ENCODE data around the gene CD2. TPM values are rescaled to one million over a fixed set of nuclear protein-coding genes. Genes with fewer than 3 reads are reported as not detected.

The CD2 gene
- total and polyA plus RNA-seq, 2 donors (not counting 3 experiments of a cell fraction or from before 2014, with no cell fraction given), result not detected

DNA sequence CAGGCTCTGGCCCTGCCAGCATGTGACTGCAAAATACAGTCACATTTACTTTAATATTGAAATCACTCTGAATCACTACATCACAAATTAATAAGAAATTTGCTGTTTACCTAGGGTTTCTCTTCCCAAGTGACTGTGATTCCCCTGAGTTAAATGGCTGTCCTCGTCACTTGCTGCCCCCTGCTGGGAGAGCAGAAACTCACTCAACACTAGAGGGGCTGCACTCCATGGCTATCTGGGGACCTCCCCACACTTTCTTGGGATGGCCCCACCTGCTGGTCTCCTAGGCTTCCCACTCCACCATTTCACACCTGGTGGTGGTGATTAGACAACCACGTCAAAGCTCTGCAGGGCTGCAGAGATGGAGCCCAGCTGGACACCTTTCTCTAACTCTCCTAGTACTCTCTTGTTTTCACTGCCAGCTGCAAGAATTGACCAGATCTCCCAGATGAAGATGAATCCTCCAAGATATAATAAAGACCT, 63.4 kb downstream of the CD2 start:
- no TSS peak for BruUV-seq (replicated peaks)
- Histone ChIP-seq H3K4me3 (replicated peaks in 1 of 3; ENCODE audit: insufficient read depth in 1 of 3, low read depth in 1 of 3, low read length in 3 of 3) (no peak overlapping the region), H3K79me2 (ENCODE audit: control insufficient read depth, insufficient read depth, low read length) (no peaks in the 10 kb centered on the region), H3K9me3 (replicated peaks; ENCODE audit: control insufficient read depth, insufficient read depth, low read length) (no peaks in the 10 kb centered on the region), H4K20me1 (replicated peaks; ENCODE audit: control insufficient read depth, extremely low read depth, insufficient read depth, low read length) (no peaks in the 10 kb centered on the region), H3K27ac (ENCODE audit: insufficient read depth, low read depth, low read length) (no peak overlapping the region), H3K36me3 (ENCODE audit: control insufficient read depth in 2 of 2, extremely low read depth in 1 of 2, insufficient read depth in 2 of 2, low read length in 2 of 2) (no peaks in the 10 kb centered on the region), H3K9ac (replicated peaks; ENCODE audit: extremely low read depth, insufficient read depth, low read length) (no peak overlapping the region), H2AFZ (ENCODE audit: low read depth, low read length) (no peak overlapping the region), H3K4me2 (ENCODE audit: insufficient read depth, low read length) (no peak overlapping the region), H3K27me3 (ENCODE audit: control insufficient read depth in 2 of 2, insufficient read depth in 2 of 2, low read length in 2 of 2) (peaks cover 0 to 7% of the 10 kb centered on the region in 2 experiments), H3K9me1 (replicated peaks; ENCODE audit: control insufficient read depth, extremely low read depth, insufficient read depth, low read length) (no peaks in the 10 kb centered on the region), H3K4me1 (ENCODE audit: control insufficient read depth, extremely low read depth, insufficient read depth, low read length) (no peaks in the 10 kb centered on the region)
- dilution Hi-C loops (cut with MboI; ENCODE audit: extremely low pct_ligation_motif_present, low sequenced_read_pairs) (no loop called here), intact Hi-C loops (cut with micrococcal nuclease) (loop anchor here (1.0 kb wide), 4 partner anchors 80 to 243 kb away; no protein-coding TSS in a partner anchor)
- DNase-seq (ENCODE audit: low read depth, low spot score) (peak; percentile 54), FAIRE-seq (peak; percentile 55)
- CTCF ChIA-PET, result interaction anchor here (0.8 to 1.7 kb wide), 5 partner anchors 38 to 93 kb away, joined by 3 to 13 read pairs (median 6); no protein-coding TSS in a partner anchor
- POLR2A ChIA-PET, result no interaction called here
- TF ChIP-seq MYC (IDR thresholded peaks at IDR 0.05; ENCODE audit: low read depth, low read length) (no peak), GATA2 (IDR thresholded peaks at IDR 0.05; ENCODE audit: insufficient read depth, insufficient read length, low read depth, low read length) (no peak), JUN (IDR thresholded peaks at IDR 0.05; ENCODE audit: borderline replicate concordance, insufficient read depth, insufficient read length, low read depth) (no peak)
- TF ChIP-seq, protein P1, sequence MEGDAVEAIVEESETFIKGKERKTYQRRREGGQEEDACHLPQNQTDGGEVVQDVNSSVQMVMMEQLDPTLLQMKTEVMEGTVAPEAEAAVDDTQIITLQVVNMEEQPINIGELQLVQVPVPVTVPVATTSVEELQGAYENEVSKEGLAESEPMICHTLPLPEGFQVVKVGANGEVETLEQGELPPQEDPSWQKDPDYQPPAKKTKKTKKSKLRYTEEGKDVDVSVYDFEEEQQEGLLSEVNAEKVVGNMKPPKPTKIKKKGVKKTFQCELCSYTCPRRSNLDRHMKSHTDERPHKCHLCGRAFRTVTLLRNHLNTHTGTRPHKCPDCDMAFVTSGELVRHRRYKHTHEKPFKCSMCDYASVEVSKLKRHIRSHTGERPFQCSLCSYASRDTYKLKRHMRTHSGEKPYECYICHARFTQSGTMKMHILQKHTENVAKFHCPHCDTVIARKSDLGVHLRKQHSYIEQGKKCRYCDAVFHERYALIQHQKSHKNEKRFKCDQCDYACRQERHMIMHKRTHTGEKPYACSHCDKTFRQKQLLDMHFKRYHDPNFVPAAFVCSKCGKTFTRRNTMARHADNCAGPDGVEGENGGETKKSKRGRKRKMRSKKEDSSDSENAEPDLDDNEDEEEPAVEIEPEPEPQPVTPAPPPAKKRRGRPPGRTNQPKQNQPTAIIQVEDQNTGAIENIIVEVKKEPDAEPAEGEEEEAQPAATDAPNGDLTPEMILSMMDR (IDR thresholded peaks at IDR 0.05; ENCODE audit: extremely low read depth in 1 of 2, insufficient read depth in 1 of 2, low read depth in 1 of 2, low read length in 2 of 2), result peak; percentile 66 to 73

Other genes starting within 250 kb of the CD2 start
- 9.8 and 12.3 TPM in 2 replicates for gene CD58, start 183.4 kb upstream of the CD2 start, total RNA-seq
- gene CD58, start 183.4 kb upstream of the CD2 start, polyA plus RNA-seq, result 12.3 and 12.7 TPM in 2 replicates
- gene IGSF3, start 86.7 kb upstream of the CD2 start, total RNA-seq, result 0.76 and 2.2 TPM in 2 replicates
- gene IGSF3, start 86.7 kb upstream of the CD2 start, polyA plus RNA-seq, result 0.63 and 0.64 TPM in 2 replicates
- gene PTGFRN, start 155.5 kb downstream of the CD2 start, total RNA-seq, result 60.7 and 71.6 TPM in 2 replicates
- 30.6 and 39.6 TPM in 2 replicates for gene PTGFRN, start 155.5 kb downstream of the CD2 start, polyA plus RNA-seq
- 0.30 and 0.97 TPM in 2 replicates for gene CD101, start 247.3 kb downstream of the CD2 start, total RNA-seq
- 0.04 and 0.48 TPM in 2 replicates for gene CD101, start 247.3 kb downstream of the CD2 start, polyA plus RNA-seq